Fibroblast of the aortic adventitia (primary cell): ENCODE measurements around the gene FFAR3. TPM values are rescaled to one million over a fixed set of nuclear protein-coding genes. Genes with fewer than 3 reads are reported as not detected.

Experiments
- DNase-seq: peaks from one replicate; pipeline ENCODE4 v3.0.0-alpha.2; 2010; ENCODE audit warnings: low read depth
- H3K4me3 ChIP-seq: 2 replicates; pipeline ENCODE4 v1.5.1; 2011; ENCODE audit warnings: low read depth, mild to moderate bottlenecking, control low read depth, low read length, moderate library complexity
- total RNA-seq: library from RNA; depleted of rRNA; stranded (reverse); fragments of >200 nt; gene quantifications from 2 replicates; pipeline ENCODE4 v1.2.3, GENCODE V29; 2012; ENCODE audit warnings: low replicate concordance
- TF ChIP-seq, protein P1 (sequence below): IDR thresholded peaks from 2 replicates; pipeline ENCODE4 v1.5.1; 2011; ENCODE audit warnings: mild to moderate bottlenecking, low read length, control low read depth, inconsistent platforms; ENCODE audit not compliant: insufficient read depth

Gene FFAR3
- total RNA-seq, 1 donor, result not detected

DNA sequence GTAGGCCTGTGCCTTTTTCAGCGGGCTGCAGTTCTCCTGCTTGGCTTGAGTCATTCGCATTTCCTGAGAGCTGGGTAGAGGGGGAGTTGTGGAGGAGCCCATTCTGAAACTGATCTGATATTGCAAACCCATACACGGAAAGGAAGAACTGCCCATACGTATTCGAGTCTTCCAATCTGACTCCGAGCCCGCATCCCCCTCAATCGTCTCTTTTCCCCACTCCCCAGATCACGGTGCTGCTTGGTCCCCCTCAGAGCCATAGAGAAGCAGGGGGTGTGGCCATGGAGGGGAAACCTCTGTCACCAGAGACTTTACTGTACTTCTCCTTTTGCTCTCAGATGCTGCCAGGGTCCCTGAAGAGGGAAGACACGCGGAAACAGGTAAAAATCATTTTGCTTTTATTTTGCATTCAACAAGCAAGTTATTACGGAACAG lies 29.4 kb upstream of the FFAR3 start, which contains the start of gene CD22:
Gene CD22 (plus strand): TSS at position 337 of the 435 bp plus-strand sequence. CDS start 2,854 bp downstream, outside the sequence.
- TF ChIP-seq, protein P1, sequence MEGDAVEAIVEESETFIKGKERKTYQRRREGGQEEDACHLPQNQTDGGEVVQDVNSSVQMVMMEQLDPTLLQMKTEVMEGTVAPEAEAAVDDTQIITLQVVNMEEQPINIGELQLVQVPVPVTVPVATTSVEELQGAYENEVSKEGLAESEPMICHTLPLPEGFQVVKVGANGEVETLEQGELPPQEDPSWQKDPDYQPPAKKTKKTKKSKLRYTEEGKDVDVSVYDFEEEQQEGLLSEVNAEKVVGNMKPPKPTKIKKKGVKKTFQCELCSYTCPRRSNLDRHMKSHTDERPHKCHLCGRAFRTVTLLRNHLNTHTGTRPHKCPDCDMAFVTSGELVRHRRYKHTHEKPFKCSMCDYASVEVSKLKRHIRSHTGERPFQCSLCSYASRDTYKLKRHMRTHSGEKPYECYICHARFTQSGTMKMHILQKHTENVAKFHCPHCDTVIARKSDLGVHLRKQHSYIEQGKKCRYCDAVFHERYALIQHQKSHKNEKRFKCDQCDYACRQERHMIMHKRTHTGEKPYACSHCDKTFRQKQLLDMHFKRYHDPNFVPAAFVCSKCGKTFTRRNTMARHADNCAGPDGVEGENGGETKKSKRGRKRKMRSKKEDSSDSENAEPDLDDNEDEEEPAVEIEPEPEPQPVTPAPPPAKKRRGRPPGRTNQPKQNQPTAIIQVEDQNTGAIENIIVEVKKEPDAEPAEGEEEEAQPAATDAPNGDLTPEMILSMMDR, result no peak
- no peak for DNase-seq
- no peak within 1 kb of the TSS for H3K4me3 ChIP-seq

GRCh38 chr19:35329323-35329722 lies 28.9 kb upstream of the FFAR3 start:
- H3K4me3 ChIP-seq, result no peak overlapping the region
- no peak for DNase-seq
- TF ChIP-seq, protein P1, result no peak

GRCh38 chr19:35330475-35330874 lies 27.8 kb upstream of the FFAR3 start:
- TF ChIP-seq, protein P1, result no peak
- no peak overlapping the region for H3K4me3 ChIP-seq
- DNase-seq, result no peak

GRCh38 chr19:35331551-35332214 lies 26.6 kb upstream of the FFAR3 start:
- H3K4me3 ChIP-seq, result no peak overlapping the region
- no peak for DNase-seq
- TF ChIP-seq, protein P1, result no peak

DNA sequence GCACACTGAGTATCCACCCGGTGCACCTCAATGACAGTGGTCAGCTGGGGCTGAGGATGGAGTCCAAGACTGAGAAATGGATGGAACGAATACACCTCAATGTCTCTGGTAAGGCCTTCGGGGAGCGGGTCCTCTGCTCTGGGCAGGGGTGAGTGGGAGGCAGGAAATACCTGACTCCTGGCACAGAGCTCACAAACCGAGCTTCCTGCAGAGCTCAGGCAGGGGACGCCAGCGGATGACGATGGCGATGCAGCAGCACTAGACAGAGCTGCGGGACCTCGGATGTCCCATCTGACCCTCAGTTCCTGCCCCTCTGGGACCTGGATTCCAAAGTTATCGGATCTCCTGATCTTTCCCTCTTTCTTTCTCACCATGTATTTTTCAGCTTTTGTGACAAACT lies 25.4 kb upstream of the FFAR3 start:
- TF ChIP-seq, protein P1, result no peak
- DNase-seq, result no peak
- no peak overlapping the region for H3K4me3 ChIP-seq

DNA sequence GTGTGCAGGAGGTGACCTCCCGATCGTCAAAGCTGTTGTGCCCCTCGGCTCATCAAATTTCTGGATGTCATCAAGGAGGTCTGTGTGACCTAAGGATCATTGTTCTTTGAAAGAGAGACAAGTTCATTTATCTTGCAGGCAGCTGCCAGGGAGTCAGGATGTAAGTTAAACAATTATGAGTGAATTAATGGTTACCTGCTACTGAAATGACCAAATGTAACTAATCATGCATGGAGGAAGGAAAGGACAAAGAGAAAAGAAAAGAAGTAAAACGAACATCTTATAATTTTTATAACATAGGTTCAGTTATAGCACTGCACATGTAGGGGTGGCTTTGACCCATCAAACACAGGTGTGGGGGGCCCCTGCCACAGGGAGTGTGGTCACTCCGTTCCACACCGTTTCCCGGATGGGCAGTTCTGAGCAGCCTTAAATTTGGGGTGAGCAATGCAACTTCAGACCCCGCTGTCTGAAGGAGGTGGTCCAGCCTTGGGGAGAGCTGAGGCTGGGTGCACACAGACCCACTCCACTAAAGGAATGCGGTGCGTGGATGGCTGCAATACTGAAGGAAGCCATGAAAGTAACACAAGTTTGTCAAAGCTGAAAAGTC lies 24.0 kb upstream of the FFAR3 start:
- TF ChIP-seq, protein P1, result no peak
- no peak overlapping the region for H3K4me3 ChIP-seq
- DNase-seq, result no peak
